ENCODE results near the gene SVIL.
A peak's percentile ranks its signal among the peaks of the same experiment; 100 is the strongest.
"Not testable (repeated sequence)": the region's sequence is repeated elsewhere in the genome, so short reads cannot be mapped to it uniquely, and the experiment has no call there.

The SVIL gene

GRCh38 chr10:29479081-29479925, 155.5 kb downstream of the SVIL start:
- DNase-seq, result peak; percentile 19

GRCh38 chr10:29473406-29474100, 161.2 kb downstream of the SVIL start:
- DNase-seq, result no peak

GRCh38 chr10:29473087-29473356, 161.7 kb downstream of the SVIL start:
- no peak for DNase-seq

- DNase-seq, result no peak
Observed at GRCh38 chr10:29472301-29473086, 162.3 kb downstream of the SVIL start.

- no peak for DNase-seq
Observed at GRCh38 chr10:29471544-29471859, 163.3 kb downstream of the SVIL start.

- DNase-seq, result no peak
Observed at GRCh38 chr10:29470843-29471543, 163.8 kb downstream of the SVIL start.

GRCh38 chr10:29470355-29470705, 164.4 kb downstream of the SVIL start:
- no peak for DNase-seq

- no peak for DNase-seq
Observed at GRCh38 chr10:29469481-29470354, 165.1 kb downstream of the SVIL start.

GRCh38 chr10:29465384-29465783, 169.4 kb downstream of the SVIL start:
- DNase-seq, result no peak

GRCh38 chr10:29464671-29465171, 170.1 kb downstream of the SVIL start:
- DNase-seq, result not testable (repeated sequence)

- DNase-seq, result no peak
Observed at GRCh38 chr10:29461042-29461441, 173.7 kb downstream of the SVIL start.

GRCh38 chr10:29458190-29458589, 176.6 kb downstream of the SVIL start:
- DNase-seq, result not testable (repeated sequence)

- DNase-seq, result no peak
Observed at GRCh38 chr10:29455095-29455494, 179.7 kb downstream of the SVIL start.

- no peak for DNase-seq
Observed at GRCh38 chr10:29454250-29454649, 180.5 kb downstream of the SVIL start.

- DNase-seq, result no peak
Observed at GRCh38 chr10:29452546-29452945, 182.2 kb downstream of the SVIL start.

- no peak for DNase-seq
Observed at GRCh38 chr10:29451946-29452345, 182.8 kb downstream of the SVIL start.

- no peak for DNase-seq
Observed at GRCh38 chr10:29450405-29450804, 184.4 kb downstream of the SVIL start.

GRCh38 chr10:29448756-29449592, 185.8 kb downstream of the SVIL start:
- DNase-seq, result not testable (repeated sequence)

- no peak for DNase-seq
Observed at GRCh38 chr10:29448125-29448524, 186.6 kb downstream of the SVIL start.

- DNase-seq, result no peak
Observed at GRCh38 chr10:29446327-29446726, 188.4 kb downstream of the SVIL start.
